ENCODE results near the gene TRAF2.
A peak's percentile ranks its signal among the peaks of the same experiment; 100 is the strongest.

Gene TRAF2

DNA sequence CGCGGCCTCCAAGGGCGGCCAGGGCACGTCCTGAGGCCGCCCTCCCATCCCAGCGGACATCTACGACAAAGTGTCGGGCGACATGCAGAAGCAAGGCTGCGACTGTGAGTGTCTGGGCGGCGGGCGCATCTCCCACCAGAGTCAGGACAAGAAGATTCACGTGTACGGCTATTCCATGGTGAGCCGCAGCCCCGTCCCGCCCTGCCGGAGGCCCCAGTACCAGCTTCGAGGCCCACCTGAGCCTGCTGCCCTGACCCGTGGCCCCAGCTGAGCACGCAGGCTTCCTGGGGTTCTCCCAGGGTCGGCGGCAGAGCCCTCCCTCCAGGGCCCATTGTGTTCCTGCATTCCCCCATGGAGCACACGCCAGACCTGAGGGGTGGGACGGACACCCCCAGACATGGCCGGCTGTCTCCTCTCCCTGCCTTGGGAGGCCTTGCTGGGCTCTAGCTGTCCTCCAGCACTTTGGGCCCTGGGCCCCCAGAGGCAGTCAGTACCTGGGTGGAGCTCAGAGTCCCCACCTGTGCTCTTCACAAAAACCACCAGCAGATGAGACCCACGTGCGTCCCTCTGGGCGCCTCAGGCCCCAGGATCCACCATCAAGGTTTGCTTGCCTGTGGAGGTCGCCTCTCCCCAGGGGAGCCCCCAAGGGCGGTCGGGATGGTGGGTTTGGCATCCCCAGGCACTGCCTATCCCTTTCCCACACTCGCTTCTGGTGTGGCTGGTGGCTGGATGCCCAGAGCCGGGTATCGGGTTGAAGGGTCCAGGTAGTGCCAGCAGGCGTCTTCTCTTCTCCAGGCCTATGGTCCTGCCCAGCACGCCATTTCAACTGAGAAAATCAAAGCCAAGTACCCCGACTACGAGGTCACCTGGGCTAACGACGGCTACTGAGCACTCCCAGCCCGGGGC, 36.1 kb upstream of the TRAF2 start:
- TF ChIP-seq Cebpa-rat (IDR thresholded peaks at IDR 0.05): no peak
- Histone ChIP-seq H3K4me1 (peaks cover 21 to 56% (median 38%) of the 10 kb centered on the region in 10 experiments), H3K27ac (peak overlapping the region in 5 of 11 experiments; percentile 29 to 78 (median 46); a peak in 6 of 22 replicates)

GRCh38 chr9:136850866-136851775, 35.2 kb upstream of the TRAF2 start:
- H3K4me2 ChIP-seq: peak overlapping the region in 7 of 11 experiments; percentile 92 to 100 (median 99); a peak in 9 of 22 replicates
- H3K4me1 ChIP-seq: peaks cover 21 to 65% (median 47%) of the 10 kb centered on the region in 10 experiments
- H4K20me1 ChIP-seq: peaks cover 13 to 59% (median 40%) of the 10 kb centered on the region in 11 experiments; a peak in 21 of 22 replicates
- peak overlapping the region in 7 of 11 experiments; percentile 15 to 84 (median 82); a peak in 5 of 22 replicates for H3K9ac ChIP-seq
- no peak for TF ChIP-seq Cebpa-rat (IDR thresholded peaks at IDR 0.05)
- no peak overlapping the region for H3K4me3 ChIP-seq
- peaks cover 9 to 26% (median 17%) of the 10 kb centered on the region in 11 experiments; a peak in 17 of 22 replicates for H3K36me3 ChIP-seq
- no peak overlapping the region for H3K27ac ChIP-seq
- peaks cover 0 to 8% (median 0%) of the 10 kb centered on the region in 11 experiments; a peak in 6 of 22 replicates for H3K9me3 ChIP-seq (replicated peaks in 1 of 11)
- H3K27me3 ChIP-seq: peaks cover 6 to 22% (median 19%) of the 10 kb centered on the region in 11 experiments; a peak in 17 of 22 replicates

More for the DNA sequence above, 36.1 kb upstream of the TRAF2 start:
- H3K9me3 ChIP-seq (replicated peaks in 1 of 11): peaks cover 0 to 17% (median 8%) of the 10 kb centered on the region in 11 experiments; a peak in 12 of 22 replicates
- peaks cover 13 to 50% (median 31%) of the 10 kb centered on the region in 11 experiments; a peak in 21 of 22 replicates for H4K20me1 ChIP-seq
- peak overlapping the region; percentile 68 to 84 (median 81) for H3K9ac ChIP-seq
- H3K36me3 ChIP-seq: peaks cover 9 to 26% (median 17%) of the 10 kb centered on the region in 11 experiments; a peak in 17 of 22 replicates
- H3K4me3 ChIP-seq: peak overlapping the region; percentile 61 to 94 (median 72)
- peaks cover 7 to 31% (median 28%) of the 10 kb centered on the region in 11 experiments for H3K27me3 ChIP-seq
- H3K4me2 ChIP-seq: peak overlapping the region; percentile 92 to 100 (median 98)

DNA sequence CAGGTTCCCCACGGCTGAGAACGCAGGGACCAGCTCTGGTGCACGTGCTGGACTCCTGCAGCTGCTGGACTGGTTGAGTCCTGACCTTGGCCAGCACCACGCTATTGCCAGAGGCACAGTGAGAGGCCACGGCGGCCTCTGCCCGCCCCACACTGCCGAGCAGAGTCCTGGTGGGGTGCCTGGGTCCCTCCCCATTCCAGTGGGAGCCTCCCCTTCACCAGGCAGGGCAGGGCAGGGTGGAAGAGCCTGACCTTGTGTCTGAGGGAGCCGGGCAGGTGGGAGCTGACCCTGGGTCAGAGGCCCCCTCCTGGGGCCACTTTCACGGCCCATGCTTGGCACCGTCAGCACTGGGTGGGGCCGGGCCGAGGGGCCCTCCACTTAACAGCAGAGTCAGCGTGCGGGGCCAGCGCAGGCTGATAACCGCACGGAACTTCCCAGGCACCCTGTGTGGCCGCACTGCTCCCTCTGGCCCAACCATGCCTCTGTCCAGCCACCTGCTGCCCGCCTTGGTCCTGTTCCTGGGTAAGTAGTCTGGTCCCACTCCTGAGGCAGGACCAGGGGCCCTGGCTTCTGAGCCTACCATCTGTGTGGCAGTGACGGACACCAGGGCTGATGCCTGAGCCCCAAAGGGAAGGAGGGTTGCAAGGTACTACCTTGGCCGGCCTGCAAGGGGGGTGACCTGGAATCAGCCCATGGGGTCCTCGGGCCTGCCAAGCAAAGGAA, 34.2 kb upstream of the TRAF2 start, which contains the start of gene MAMDC4:
Gene MAMDC4, plus strand, starts transcription at position 406 of the 723 bp plus-strand sequence. Its CDS starts 71 bp downstream, at position 477.
- H3K4me3 ChIP-seq: no peak within 1 kb of the TSS
- H3K27me3 ChIP-seq: peaks cover 0 to 12% (median 9%) of the 10 kb centered on the region in 11 experiments; a peak in 13 of 22 replicates
- H3K27ac ChIP-seq: no peak within 1 kb of the TSS
- TF ChIP-seq Cebpa-rat (IDR thresholded peaks at IDR 0.05): no peak
- H3K36me3 ChIP-seq: peaks cover 9 to 28% (median 17%) of the 10 kb centered on the region in 11 experiments; a peak in 17 of 22 replicates
- H3K9me3 ChIP-seq (replicated peaks in 1 of 11): no peaks in the 10 kb centered on the region
- H3K4me2 ChIP-seq: no peak within 1 kb of the TSS; a peak in 1 of 22 replicates
- peak within 1 kb of the TSS in 5 of 11 experiments; percentile 15 to 83 (median 20); a peak in 5 of 22 replicates for H3K9ac ChIP-seq
- H3K4me1 ChIP-seq: peaks cover 21 to 70% (median 57%) of the 10 kb centered on the region in 10 experiments
- peaks cover 13 to 69% (median 50%) of the 10 kb centered on the region in 11 experiments; a peak in 21 of 22 replicates for H4K20me1 ChIP-seq

DNA sequence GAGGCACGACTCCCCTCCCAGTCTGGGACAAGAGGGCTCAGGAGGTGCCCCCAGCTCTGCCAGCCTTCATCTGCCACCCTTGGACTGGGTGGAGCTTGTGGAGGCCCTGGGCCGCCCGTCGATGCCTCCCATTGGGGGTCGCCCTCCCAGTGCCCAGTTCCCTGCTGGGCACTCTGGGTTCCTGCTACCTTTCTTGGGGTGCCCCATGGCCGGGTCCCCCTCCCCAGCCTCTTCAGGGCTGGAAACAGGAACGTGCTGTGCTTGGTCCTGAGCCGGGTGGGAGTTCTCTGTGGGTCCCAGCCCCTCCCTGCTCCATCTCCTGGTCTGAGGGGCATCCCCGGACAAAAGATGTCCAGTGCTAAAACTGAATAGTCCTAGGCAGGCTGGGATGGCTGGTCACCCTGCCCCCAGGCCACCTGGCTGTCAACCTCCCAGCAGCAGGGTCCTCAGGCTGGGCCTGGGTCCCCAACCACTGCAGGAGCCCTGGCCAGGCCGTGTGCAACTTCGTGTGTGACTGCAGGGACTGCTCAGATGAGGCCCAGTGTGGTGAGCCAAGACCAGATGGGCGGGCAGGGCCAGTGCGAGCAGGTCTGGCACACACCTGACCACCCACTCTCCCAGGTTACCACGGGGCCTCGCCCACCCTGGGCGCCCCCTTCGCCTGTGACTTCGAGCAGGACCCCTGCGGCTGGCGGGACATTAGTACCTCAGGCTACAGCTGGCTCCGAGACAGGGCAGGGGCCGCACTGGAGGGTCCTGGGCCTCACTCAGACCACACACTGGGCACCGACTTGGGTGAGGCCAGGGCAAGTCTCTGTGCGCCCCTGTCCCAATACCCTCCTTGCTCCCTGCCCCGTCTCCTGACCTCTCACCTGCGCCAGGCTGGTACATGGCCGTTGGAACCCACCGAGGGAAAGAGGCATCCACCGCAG, 33.4 kb upstream of the TRAF2 start:
- Histone ChIP-seq H3K9me3 (replicated peaks in 1 of 11) (no peaks in the 10 kb centered on the region), H4K20me1 (peaks cover 13 to 77% (median 57%) of the 10 kb centered on the region in 11 experiments; a peak in 21 of 22 replicates), H3K27me3 (peaks cover 0 to 5% (median 4%) of the 10 kb centered on the region in 11 experiments; a peak in 10 of 22 replicates), H3K4me2 (no peak overlapping the region), H3K4me1 (peaks cover 21 to 73% (median 58%) of the 10 kb centered on the region in 10 experiments), H3K9ac (peak overlapping the region in 2 of 11 experiments; percentile 18 to 20; a peak in 2 of 22 replicates), H3K4me3 (no peak overlapping the region), H3K27ac (no peak overlapping the region), H3K36me3 (peaks cover 9 to 30% (median 17%) of the 10 kb centered on the region in 11 experiments; a peak in 18 of 22 replicates)
- no peak for TF ChIP-seq Cebpa-rat (IDR thresholded peaks at IDR 0.05)

DNA sequence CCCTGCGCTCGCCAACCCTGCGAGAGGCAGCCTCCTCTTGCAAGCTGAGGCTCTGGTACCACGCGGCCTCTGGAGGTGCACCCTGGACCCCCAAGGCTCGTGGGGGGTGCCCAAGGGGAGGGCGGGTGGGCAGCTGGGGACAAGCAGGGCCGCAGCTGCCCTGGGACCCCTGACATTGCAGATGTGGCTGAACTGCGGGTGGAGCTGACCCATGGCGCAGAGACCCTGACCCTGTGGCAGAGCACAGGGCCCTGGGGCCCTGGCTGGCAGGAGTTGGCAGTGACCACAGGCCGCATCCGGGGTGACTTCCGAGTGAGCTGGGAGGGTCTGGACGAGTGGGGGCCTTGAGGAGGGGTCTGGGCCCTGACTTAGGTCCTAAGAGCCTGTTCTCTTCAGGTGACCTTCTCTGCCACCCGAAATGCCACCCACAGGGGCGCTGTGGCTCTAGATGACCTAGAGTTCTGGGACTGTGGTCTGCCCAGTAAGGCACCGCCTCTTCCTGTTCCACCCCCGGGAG, 32.7 kb upstream of the TRAF2 start:
- no peaks in the 10 kb centered on the region for H3K27me3 ChIP-seq
- H3K4me1 ChIP-seq: peaks cover 22 to 75% (median 61%) of the 10 kb centered on the region in 10 experiments
- H3K4me3 ChIP-seq: no peak overlapping the region
- H3K9ac ChIP-seq: peak overlapping the region in 6 of 11 experiments; percentile 3 to 41 (median 32); a peak in 6 of 22 replicates
- peaks cover 13 to 85% (median 64%) of the 10 kb centered on the region in 11 experiments; a peak in 21 of 22 replicates for H4K20me1 ChIP-seq
- H3K9me3 ChIP-seq (replicated peaks in 1 of 11): no peaks in the 10 kb centered on the region
- peak overlapping the region in 9 of 11 experiments; percentile 21 to 80 (median 56); a peak in 17 of 22 replicates for H3K4me2 ChIP-seq
- H3K27ac ChIP-seq: no peak overlapping the region
- H3K36me3 ChIP-seq: peaks cover 9 to 37% (median 20%) of the 10 kb centered on the region in 11 experiments; a peak in 18 of 22 replicates
- TF ChIP-seq Cebpa-rat (IDR thresholded peaks at IDR 0.05): no peak

DNA sequence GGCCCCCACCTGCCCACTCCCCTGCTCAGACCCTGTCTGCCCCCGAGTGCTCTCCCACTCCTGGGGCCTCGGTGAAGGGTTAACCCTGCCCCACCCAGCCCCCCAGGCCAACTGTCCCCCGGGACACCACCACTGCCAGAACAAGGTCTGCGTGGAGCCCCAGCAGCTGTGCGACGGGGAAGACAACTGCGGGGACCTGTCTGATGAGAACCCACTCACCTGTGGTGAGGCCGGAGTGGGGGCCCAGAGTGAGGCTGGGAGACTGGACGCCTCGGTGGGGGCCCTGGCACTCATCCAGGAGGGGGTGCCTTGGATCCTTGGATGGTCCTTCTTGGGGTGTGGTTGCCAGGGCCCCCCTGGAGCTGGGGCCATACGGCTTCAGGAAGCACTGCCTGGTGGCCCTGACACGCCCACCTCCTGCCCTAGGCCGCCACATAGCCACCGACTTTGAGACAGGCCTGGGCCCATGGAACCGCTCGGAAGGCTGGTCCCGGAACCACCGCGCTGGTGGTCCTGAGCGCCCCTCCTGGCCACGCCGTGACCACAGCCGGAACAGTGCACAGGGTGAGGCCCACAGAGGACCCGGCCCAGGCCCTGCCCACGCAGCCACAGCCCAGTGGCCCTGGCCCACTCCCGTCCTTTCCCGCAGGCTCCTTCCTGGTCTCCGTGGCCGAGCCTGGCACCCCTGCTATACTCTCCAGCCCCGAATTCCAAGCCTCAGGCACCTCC, 32.0 kb upstream of the TRAF2 start:
- H3K4me1 ChIP-seq: peaks cover 28 to 81% (median 67%) of the 10 kb centered on the region in 10 experiments
- H3K4me3 ChIP-seq: no peak overlapping the region
- H3K9me3 ChIP-seq (replicated peaks in 1 of 11): no peaks in the 10 kb centered on the region
- peaks cover 9 to 43% (median 20%) of the 10 kb centered on the region in 11 experiments; a peak in 18 of 22 replicates for H3K36me3 ChIP-seq
- TF ChIP-seq Cebpa-rat (IDR thresholded peaks at IDR 0.05): no peak
- peak overlapping the region in 7 of 11 experiments; percentile 9 to 41 (median 33); a peak in 8 of 22 replicates for H3K9ac ChIP-seq
- no peaks in the 10 kb centered on the region for H3K27me3 ChIP-seq
- H3K4me2 ChIP-seq: peak overlapping the region in 10 of 11 experiments; percentile 21 to 80 (median 51); a peak in 19 of 22 replicates
- peaks cover 14 to 91% (median 70%) of the 10 kb centered on the region in 11 experiments; a peak in 21 of 22 replicates for H4K20me1 ChIP-seq
- H3K27ac ChIP-seq: no peak overlapping the region
